Head of caudate nucleus (tissue), 42 donors: ENCODE measurements around the gene TENM4.

Experiments
- DNase-seq, 42 donors: peaks; one replicate each; pipeline versions ENCODE4 v3.0.0 to v3.0.0-alpha.2; 2020 to 2021; ENCODE audit warnings: mixed read lengths in 7 of 42
- intact Hi-C: fragments of 100-400 bp; cut with DNase I; formaldehyde crosslinking; loops from one replicate; pipeline ENCODE4 v1.15.0; 2022

TENM4 gene

GRCh38 chr11:79068356-79068755, 372.5 kb downstream of the TENM4 start:
- DNase-seq, result no peak
- intact Hi-C loops, result no loop called here

GRCh38 chr11:79067352-79067679, 373.5 kb downstream of the TENM4 start:
- intact Hi-C loops, result no loop called here
- no peak for DNase-seq

DNA sequence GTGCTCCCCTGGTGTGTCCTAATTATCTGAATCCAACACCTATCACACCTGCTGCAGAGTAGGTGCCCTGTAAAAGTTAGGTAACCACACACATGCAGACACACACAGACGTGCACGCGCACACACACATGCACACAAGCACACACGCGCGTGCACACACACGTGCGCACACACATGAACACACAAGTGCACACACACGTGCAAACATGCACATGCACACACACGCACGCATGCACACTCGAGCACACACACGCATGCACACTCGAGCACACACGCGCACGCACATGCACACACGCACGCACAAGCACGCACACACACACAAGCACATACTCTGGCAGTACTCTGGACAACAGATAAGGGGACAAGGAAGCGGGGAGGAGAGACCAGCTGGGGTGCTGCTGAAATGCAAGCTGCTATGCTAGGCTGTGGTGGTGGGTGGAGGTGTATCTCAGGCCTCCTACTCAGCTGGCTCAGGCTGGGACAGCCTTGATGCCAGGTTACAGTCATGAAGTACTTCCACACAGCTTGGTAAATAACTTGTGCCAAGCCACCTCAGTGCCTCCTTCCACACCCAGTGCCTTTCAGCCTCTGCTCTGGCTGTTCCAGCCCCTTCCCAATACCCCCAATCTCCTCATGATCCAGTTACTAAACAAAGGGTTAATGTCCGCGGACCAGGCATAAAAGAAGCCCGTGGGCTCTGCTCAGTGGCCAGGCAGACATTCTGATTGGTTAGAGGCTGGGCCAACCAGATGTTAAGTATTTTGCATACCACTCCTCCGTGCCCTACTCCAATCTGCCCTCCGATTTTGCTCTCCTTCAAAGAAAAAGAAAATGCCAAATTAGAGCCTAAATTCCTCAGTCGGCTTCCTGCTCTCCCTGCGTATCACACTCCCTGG, 374.1 kb downstream of the TENM4 start:
- DNase-seq, result peak in 14 of 42 donors; percentile 16 to 69 (median 34)

GRCh38 chr11:79062814-79063762, 377.7 kb downstream of the TENM4 start:
- DNase-seq, result peak in 30 of 42 donors; percentile 23 to 64 (median 42)
- intact Hi-C loops, result no loop called here

More for the DNA sequence above, 374.1 kb downstream of the TENM4 start:
- intact Hi-C loops, result no loop called here

DNA sequence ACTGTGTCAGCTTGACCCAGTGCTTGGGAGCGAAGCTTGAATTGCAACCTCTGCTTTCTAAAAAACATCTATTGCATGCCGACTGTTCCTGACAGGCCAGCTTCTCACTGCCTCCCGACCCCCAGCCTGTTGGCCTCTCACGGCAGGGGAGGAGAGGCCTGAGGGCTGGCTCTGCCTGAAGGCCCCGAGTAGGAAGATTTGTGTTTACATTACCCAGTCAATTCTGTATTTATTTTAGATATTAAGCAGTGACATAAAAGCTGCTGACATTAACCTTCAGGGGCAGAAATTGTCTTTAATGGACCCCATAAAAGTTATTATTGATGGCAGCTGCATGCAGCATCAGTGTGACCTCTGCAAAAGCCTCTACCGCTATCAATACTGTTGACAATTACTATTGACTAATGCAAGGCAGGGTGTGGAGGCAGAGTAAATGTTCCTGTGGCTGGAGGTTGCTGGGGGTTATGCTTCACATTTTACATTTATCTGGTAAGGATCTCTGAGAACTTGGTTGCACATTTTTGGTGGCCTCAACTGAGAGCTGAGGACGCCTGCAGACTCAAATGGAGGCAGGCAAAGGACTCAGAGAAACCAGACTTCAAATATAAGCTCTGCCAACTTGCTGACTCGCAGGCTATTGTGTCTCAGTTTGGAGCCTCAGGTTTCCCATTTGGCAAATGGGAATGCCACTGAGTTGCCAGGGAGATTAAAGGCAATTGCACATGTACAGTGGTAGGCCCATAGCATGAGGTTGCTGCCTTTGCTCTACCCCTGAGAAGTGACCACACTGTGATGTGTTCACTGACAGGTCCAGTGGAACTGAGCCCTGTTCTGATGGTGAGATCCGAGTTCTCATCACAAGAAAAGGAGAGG, 380.5 kb downstream of the TENM4 start:
- intact Hi-C loops, result no loop called here
- no peak for DNase-seq

- intact Hi-C loops, result no loop called here
- no peak for DNase-seq
These were observed 381.7 kb downstream of the TENM4 start for GRCh38 chr11:79059141-79059540.

DNA sequence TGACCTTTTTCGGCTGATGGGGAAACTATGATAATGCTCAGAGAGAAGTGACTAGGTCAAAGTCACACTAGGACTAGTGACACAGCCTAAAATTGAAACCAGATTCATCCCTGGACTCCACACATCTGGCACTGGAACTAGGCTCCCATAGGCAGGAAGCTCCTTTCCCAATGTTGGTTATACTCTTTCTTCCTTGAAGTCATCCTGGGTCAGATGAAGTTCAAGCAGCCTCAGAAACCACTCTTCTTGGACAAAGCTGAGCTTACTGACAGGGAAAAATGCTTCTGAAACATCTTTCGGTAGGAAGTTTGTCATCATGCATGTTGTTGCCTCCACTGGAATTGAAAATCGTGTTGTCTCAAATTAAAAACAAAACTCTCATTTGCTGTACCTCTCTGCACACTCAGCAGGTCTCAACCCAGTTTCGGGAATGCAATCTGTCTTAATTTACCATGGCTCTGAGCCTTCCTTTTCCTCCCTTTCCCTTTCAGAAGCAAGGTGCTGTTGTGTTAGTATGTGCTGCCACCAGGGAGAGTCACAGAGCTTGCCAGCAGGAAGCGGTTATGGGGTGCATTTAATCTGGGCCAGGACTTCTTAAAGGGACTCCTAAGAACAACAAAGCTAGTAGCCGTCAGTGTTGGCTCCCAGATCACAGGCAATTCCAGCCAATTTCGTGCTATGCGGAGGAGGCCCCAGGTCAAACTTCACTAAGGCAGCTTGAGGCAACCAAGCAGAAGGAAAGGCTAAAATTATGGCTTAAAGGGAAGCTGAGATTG, 384.8 kb downstream of the TENM4 start:
- intact Hi-C loops, result no loop called here
- DNase-seq, result peak in 1 of 42 donors; percentile 41

- intact Hi-C loops, result no loop called here
- DNase-seq, result no peak
These were observed 386.2 kb downstream of the TENM4 start for GRCh38 chr11:79054636-79055035.

GRCh38 chr11:79052544-79052943, 388.3 kb downstream of the TENM4 start:
- DNase-seq, result peak in 23 of 42 donors; percentile 20 to 62 (median 38)
- intact Hi-C loops, result no loop called here

DNA sequence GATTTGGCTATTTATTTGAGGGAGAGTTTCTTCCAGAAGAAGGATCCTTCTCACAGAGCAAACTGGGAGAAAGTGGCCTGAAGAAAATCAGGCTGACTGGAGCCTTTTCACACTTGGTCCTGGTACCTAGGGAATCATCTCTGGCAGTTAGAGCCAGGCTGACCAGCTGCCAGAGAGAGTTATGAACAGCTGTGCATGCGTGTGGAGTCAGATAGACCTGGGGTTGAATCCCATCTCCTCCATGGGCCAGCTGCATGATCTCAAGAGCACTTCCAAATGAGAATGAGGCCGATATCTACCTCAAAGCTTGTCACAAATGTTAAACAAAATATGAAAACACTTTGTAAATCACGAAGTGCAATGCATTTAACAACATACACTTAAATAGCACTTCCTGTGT, 390.0 kb downstream of the TENM4 start:
- intact Hi-C loops, result no loop called here
- no peak for DNase-seq

DNA sequence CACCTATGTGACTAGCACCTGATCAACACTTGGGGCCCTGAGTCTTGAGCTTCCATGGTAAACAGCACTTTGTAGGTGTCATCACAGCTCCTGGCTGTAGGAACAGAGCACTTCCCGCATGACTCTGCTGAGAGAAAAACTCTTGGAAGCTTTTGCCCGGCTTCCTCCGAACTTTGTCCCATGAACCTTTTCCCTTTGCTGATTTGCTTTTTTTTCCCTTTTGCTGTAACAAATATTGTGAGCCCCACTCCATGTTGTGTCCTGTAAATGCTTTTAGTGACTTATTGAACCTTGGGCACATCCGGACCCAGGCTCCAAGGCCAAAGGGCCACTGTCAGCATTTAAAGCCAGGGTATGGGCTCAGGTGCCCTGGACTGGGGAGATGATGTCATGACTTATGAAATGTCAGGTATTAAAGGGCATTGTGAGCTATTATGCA, 391.1 kb downstream of the TENM4 start:
- no peak for DNase-seq
- intact Hi-C loops, result no loop called here

- intact Hi-C loops, result no loop called here
- DNase-seq, result no peak
These were observed 392.9 kb downstream of the TENM4 start for GRCh38 chr11:79047980-79048379.

DNA sequence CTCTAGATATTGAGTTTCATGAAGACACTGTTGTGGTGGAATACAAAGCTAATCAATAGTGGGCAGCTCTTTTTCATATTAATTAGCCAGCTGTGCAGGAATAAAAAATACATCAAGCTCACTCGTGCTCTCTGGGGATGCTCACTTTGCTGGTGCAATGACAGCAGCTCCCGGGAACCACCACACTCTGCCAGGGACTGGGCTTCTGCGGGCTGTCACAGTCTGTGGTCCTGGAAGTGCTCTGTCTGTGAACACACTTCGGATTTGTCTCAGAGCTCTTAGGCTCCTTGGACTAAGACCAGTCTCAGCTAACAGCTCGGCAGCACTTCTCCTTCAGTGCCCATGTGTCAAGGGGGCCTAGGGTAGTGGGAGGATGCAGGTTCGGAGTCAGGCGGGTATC, 393.5 kb downstream of the TENM4 start:
- intact Hi-C loops, result no loop called here
- DNase-seq, result no peak

DNA sequence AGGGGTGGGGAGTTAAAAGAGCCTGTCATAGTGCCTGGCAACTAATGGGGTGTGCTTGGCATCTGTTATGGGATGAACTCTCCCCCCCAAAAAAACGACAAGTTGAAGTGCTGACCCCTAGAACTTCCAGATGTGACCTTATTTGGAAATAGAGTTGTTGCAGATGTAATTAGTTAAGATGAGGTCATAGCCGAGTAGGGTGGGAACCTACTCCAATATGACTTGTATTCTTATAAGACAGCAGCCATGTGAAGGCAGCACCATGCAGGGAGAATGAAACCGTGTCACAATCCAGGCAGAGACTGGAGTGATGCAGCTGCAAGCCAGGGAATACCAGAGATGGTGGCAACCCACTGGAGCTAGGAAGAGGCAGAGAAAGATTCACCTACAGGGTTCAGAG, 394.5 kb downstream of the TENM4 start:
- DNase-seq, result peak in 9 of 42 donors; percentile 12 to 68 (median 39)
- intact Hi-C loops, result no loop called here

DNA sequence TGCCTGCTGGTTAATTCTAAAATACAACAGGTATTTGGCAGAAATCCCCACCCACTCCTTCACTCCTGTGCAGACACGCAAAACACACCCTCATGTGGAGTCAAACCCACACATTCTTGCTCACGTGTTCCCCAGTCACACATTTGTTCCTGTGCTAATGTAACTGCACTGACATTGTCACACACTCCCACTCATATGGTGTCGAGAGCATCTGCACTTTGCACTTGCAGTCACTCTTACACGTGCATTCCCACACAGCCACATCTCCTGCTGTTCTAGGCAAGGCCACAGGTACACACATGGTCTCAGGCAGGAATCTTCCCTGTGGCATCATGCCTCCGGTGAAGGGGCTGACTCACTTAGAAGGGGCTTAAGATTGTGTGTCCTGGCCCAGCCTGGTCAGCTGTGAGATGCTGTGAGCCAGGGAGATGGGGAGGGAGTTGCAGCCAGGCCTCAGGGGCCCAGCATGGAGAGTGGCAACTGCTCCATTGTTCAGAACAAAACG, 395.0 kb downstream of the TENM4 start:
- intact Hi-C loops, result no loop called here
- peak; percentile 45 to 94 (median 78) for DNase-seq

- intact Hi-C loops, result no loop called here
- no peak for DNase-seq
These were observed 395.6 kb downstream of the TENM4 start for GRCh38 chr11:79045018-79045799.

DNA sequence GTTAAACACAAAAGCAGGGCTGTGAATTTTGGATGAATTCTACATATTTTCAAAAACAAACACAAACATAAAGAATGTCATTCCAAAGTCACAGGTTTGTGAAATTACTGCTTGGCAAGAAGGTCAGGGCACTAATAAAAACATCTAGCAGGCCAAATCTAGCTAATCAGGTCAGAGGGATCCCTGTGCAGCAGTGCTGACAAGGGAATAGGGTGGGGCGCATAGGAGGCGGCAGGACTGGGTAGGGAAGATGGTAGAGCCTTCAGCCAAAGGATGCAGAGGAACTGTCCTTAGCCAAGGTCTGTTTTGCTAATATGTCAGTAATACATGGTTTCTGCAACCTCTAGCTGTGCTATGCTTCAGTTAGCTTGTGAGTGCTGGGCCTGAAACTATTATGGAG, 396.6 kb downstream of the TENM4 start:
- no peak for DNase-seq
- intact Hi-C loops, result no loop called here
